Measurements from ENCODE around the gene LHPP.

DNA sequence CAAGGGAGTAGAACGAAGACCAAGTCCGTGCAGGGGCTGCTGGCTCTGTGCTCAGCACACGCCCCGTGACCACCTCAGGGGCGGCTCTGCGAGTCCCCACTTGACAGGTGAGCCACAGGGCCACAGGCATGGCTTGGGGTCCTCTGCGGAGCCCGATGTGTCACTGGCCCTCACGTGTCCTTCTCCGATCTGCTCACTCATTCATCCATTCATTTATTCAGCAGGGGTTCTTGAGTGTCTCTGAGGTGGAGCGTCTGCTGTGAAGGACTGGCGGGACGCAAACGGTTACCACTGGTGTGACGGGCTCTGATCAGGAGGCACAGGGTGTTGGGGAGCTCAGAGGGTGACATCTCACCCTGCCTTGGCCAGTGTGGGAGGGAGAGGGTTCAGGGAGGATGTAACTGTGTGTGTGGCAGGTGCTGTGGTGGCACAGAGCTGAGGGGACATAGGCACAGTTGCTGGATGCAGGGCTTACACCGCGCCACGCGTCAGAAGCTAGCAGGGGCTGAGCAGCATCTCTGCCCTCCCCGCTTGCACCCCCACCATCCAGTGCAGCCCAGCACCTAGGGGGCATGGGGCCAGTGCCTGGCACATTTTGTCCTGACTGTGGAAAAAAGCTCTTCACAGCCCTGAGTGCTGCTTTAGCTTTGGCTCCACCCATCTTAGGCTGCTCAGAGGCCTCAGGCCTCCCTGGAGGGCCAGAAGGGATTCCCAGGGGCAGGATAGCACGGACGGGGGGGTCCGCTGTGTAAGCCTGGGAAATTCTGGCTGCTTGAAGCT lies 116.8 kb downstream of the LHPP start:
- TF ChIP-seq, protein P1, sequence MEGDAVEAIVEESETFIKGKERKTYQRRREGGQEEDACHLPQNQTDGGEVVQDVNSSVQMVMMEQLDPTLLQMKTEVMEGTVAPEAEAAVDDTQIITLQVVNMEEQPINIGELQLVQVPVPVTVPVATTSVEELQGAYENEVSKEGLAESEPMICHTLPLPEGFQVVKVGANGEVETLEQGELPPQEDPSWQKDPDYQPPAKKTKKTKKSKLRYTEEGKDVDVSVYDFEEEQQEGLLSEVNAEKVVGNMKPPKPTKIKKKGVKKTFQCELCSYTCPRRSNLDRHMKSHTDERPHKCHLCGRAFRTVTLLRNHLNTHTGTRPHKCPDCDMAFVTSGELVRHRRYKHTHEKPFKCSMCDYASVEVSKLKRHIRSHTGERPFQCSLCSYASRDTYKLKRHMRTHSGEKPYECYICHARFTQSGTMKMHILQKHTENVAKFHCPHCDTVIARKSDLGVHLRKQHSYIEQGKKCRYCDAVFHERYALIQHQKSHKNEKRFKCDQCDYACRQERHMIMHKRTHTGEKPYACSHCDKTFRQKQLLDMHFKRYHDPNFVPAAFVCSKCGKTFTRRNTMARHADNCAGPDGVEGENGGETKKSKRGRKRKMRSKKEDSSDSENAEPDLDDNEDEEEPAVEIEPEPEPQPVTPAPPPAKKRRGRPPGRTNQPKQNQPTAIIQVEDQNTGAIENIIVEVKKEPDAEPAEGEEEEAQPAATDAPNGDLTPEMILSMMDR (IDR thresholded peaks at IDR 0.05), result no peak
- TF ChIP-seq POLR2A (IDR thresholded peaks at IDR 0.05), result no peak

Data from heart left ventricle (tissue), 13 donors.